Thyroid gland (tissue), 4 donors: ENCODE data around the gene RAN. TPM values are rescaled to one million over a fixed set of nuclear protein-coding genes. Genes with fewer than 3 reads are reported as not detected.
A peak's percentile ranks its signal among the peaks of the same experiment; 100 is the strongest.

Experiments
- DNase-seq, 2 donors: peaks; one replicate each; pipeline ENCODE4 v3.0.0-alpha.2; 2019
- H3K27ac ChIP-seq, 3 donors: fragments of 200-600 bp; sonication (generic); 1 replicate in 2 of 3; 2 replicates in 1 of 3; pipeline ENCODE4 v1.5.1; 2016 to 2019; ENCODE audit warnings: mild to moderate bottlenecking in 1 of 3, moderate library complexity in 1 of 3
- H3K27me3 ChIP-seq: fragments of 200-600 bp; sonication (generic); one replicate; pipeline ENCODE4 v1.5.1; 2019
- H3K36me3 ChIP-seq, 2 donors: fragments of 200-600 bp; sonication (generic); one replicate each; pipeline ENCODE4 v1.5.1; 2016 to 2019
- H3K4me1 ChIP-seq, 2 donors: fragments of 200-600 bp; sonication (generic); one replicate each; pipeline ENCODE4 v1.5.1; 2017 to 2019
- H3K4me3 ChIP-seq, 3 donors: fragments of 200-600 bp; sonication (generic); replicated peaks in 1 of 3; 1 replicate in 2 of 3; 2 replicates in 1 of 3; pipeline ENCODE4 v1.5.1; 2016; ENCODE audit warnings: mild to moderate bottlenecking in 1 of 3
- H3K9me3 ChIP-seq: fragments of 200-600 bp; sonication (generic); one replicate; pipeline ENCODE4 v1.5.1; 2017
- POLR2A ChIP-seq, 2 donors: fragments of 450-650 bp; IDR thresholded peaks; one replicate each; pipeline ENCODE4 v1.6.1; 2017; ENCODE audit warnings: antibody characterized with exemption in 2 of 2, mild to moderate bottlenecking in 2 of 2, moderate library complexity in 1 of 2
- WGBS, 2 donors: methylation state at CpG; one replicate each; pipeline ENCODE4 v1.1.5; 2017; 5-methylcytosine and 5-hydroxymethylcytosine counted together
- intact Hi-C: fragments of 100-400 bp; cut with DNase I; formaldehyde crosslinking; loops from one replicate; pipeline ENCODE4 v1.15.1; 2023
- total RNA-seq, 4 donors: library from RNA; depleted of rRNA; stranded (reverse); fragments of >200 nt; gene quantifications; one replicate each; pipeline ENCODE4 v1.2.3, GENCODE V29; 2016
- TF ChIP-seq, protein P1 (sequence below), 6 experiments: fragments of 200-600 bp in 3 of 6; fragments of 450-650 bp in 3 of 6; sonication (generic) in 3 of 6; IDR thresholded peaks; one replicate each; pipeline ENCODE4 v1.5.1; 2016 to 2019; ENCODE audit warnings: antibody characterized with exemption in 6 of 6, mild to moderate bottlenecking in 2 of 6, inconsistent platforms in 1 of 6, moderate library complexity in 1 of 6

The RAN gene
- total RNA-seq, 4 donors from 2014 or later, result 123 to 169 (median 142) TPM

DNA sequence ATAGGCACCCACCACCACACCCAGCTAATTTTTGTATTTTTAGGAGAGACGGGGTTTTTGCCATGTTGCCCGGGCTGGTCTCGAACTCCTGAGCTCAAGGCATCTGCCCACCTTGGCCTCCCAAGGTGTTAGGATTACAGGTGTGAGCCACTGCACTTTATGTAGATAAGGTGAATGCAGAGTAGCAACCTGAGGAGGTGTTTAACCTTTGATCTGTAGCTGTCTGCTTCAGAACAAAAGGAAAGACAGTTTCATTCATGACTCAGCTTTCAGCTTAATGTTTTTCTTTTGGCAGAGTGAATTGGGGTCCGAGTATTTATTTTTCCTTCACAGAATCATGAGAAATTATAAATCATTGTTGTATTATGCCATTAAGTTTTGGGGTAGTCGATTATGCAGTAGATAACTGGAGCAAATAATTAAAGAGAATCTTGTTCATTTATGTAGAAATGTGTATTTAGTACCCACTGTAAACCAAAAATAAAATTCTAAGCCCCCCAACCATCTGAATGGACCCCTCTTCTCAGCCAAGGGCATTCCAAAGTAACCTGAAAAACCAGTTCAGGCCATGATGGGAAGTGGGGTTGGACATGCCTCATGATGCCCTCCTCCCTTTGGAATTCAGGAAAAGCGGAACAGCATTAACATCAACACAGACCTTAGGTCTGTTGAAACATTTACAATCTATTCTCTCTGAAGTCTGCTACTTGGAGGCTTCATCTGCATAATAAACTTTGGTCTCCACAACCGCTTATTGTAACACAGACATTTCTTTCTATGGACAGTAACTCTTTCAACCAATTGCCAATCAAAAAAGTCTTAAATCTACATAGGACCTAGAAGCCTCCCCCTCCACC, 22.1 kb upstream of the RAN start:
- peak overlapping the region; percentile 75 to 90 (median 84) for H3K27ac ChIP-seq
- intact Hi-C loops, result no loop called here
- 36 to 41% methylated on average over 7 of the region's 7 CpGs for WGBS, 2 donors
- no peaks in the 10 kb centered on the region for H3K27me3 ChIP-seq
- no peaks in the 10 kb centered on the region for H3K36me3 ChIP-seq
- no peaks in the 10 kb centered on the region for H3K9me3 ChIP-seq
- no peak overlapping the region for H3K4me3 ChIP-seq
- TF ChIP-seq, protein P1, sequence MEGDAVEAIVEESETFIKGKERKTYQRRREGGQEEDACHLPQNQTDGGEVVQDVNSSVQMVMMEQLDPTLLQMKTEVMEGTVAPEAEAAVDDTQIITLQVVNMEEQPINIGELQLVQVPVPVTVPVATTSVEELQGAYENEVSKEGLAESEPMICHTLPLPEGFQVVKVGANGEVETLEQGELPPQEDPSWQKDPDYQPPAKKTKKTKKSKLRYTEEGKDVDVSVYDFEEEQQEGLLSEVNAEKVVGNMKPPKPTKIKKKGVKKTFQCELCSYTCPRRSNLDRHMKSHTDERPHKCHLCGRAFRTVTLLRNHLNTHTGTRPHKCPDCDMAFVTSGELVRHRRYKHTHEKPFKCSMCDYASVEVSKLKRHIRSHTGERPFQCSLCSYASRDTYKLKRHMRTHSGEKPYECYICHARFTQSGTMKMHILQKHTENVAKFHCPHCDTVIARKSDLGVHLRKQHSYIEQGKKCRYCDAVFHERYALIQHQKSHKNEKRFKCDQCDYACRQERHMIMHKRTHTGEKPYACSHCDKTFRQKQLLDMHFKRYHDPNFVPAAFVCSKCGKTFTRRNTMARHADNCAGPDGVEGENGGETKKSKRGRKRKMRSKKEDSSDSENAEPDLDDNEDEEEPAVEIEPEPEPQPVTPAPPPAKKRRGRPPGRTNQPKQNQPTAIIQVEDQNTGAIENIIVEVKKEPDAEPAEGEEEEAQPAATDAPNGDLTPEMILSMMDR (IDR thresholded peaks at IDR 0.05), result no peak
- H3K4me1 ChIP-seq, result peaks cover 12 to 23% of the 10 kb centered on the region in 2 donors
- peak; percentile 62 to 63 for DNase-seq

DNA sequence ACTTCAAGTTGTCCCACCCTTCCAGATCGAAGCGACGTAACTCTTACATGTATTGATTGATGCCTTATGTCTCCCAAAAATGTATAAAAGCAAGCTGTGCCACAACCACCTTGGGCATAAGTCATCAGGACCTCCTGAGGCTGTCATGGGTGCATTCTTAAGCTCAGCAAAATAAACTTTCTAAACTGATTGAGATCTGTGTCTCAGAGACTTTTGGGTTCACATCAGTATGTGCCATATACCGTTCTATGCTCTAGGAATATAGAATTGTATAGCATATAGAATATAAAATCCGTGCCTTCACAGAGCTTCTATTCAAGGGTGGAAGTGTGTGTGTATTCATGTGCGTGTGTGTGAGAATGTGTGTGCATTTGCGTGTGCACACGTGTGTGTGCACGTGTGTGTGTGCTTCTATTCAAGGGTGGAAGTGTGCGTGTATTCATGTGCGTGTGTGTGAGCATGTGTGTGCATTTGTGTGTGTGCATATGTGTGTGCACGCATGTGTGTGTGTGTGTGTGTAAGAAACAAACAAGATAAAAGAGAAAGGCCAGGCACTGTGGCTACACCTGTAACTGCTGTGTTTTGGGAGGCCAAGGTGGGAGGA, 21.3 kb upstream of the RAN start:
- Histone ChIP-seq H3K27ac (peak overlapping the region; percentile 75 to 90 (median 84)), H3K4me1 (peaks cover 12 to 23% of the 10 kb centered on the region in 2 donors), H3K4me3 (no peak overlapping the region), H3K27me3 (no peaks in the 10 kb centered on the region), H3K9me3 (no peaks in the 10 kb centered on the region), H3K36me3 (no peaks in the 10 kb centered on the region)
- intact Hi-C loops, result no loop called here
- DNase-seq, result no peak
- TF ChIP-seq, protein P1 (IDR thresholded peaks at IDR 0.05), result no peak
- TF ChIP-seq POLR2A (IDR thresholded peaks at IDR 0.05), result no peak
- 70 to 71% methylated on average over 12 of the region's 12 CpGs for WGBS, 2 donors

DNA sequence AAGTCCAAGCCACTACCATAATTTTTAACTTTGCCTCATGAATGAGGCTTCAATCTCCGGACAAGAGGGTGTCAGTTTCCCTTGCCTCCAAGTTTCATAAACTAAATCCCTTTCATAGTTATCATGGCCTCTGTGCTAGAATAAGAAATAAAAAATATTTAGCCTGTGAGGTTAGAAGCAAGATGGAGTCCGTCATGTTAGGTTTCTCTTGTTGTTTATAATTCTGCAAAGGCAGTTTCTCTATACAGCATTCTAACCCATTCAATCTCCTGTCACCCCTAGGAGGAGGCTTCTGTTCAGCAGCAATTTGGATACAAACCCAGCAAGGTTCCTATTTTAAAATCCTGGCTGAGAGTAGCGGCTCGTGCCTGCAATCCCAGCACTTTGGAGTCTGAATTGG, 15.8 kb upstream of the RAN start:
- Histone ChIP-seq H3K27me3 (no peaks in the 10 kb centered on the region), H3K9me3 (no peaks in the 10 kb centered on the region), H3K27ac (no peak overlapping the region), H3K36me3 (no peaks in the 10 kb centered on the region), H3K4me3 (no peak overlapping the region), H3K4me1 (no peaks in the 10 kb centered on the region)
- intact Hi-C loops, result no loop called here
- DNase-seq, result no peak
- WGBS, 2 donors, result 92 to 94% methylated on average over 4 of the region's 4 CpGs
- TF ChIP-seq, protein P1 (IDR thresholded peaks at IDR 0.05), result no peak
- TF ChIP-seq POLR2A (IDR thresholded peaks at IDR 0.05), result no peak

DNA sequence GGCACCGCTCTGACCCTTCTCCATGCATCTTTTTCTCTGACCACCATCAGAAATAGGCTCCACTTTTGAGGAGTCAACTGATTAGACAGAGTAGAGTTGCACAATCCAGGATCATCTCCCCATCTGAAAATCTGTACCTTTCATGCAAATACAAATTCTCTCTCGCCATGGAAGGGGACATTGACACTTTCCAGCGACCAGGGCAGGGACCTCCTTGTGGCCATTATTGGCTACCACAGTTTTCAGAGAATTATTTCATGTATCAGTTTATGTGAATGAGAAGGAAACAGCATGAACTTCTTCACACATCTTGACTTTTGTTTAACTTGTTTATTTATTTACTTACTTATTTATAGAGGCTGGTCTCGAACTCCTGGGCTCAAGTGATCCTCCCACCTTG, 13.8 kb upstream of the RAN start:
- no peak for TF ChIP-seq POLR2A (IDR thresholded peaks at IDR 0.05)
- TF ChIP-seq, protein P1 (IDR thresholded peaks at IDR 0.05), result no peak
- DNase-seq, result no peak
- WGBS, 2 donors, result 86 to 93% methylated on average over 4 of the region's 4 CpGs
- Histone ChIP-seq H3K27ac (no peak overlapping the region), H3K4me1 (no peaks in the 10 kb centered on the region), H3K9me3 (no peaks in the 10 kb centered on the region), H3K4me3 (no peak overlapping the region), H3K27me3 (no peaks in the 10 kb centered on the region), H3K36me3 (no peaks in the 10 kb centered on the region)
- intact Hi-C loops, result no loop called here

DNA sequence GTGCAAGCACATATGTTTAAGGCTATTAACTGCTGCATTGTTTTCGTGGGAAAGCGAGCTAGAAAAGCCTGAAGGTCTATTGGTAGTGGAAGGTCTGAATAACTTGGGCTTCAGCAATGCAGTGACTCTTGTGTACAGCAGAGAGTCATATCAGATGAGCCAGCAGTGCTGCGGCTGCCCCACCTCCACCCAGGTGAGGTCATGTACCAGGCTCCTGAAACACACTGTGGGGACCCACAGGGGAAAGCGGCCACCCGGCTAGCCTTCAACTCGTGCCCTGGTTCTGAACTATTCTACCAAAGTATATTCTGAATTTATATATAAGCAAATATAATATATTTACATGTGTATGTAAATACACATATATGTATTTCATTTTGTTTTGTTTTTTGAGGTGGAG, 12.7 kb upstream of the RAN start:
- TF ChIP-seq, protein P1 (IDR thresholded peaks at IDR 0.05), result no peak
- TF ChIP-seq POLR2A (IDR thresholded peaks at IDR 0.05), result no peak
- WGBS, 2 donors, result 91 to 98% methylated on average over 6 of the region's 6 CpGs
- Histone ChIP-seq H3K9me3 (no peaks in the 10 kb centered on the region), H3K4me3 (no peak overlapping the region), H3K27ac (no peak overlapping the region), H3K36me3 (no peaks in the 10 kb centered on the region), H3K4me1 (no peaks in the 10 kb centered on the region), H3K27me3 (no peaks in the 10 kb centered on the region)
- no peak for DNase-seq
- intact Hi-C loops, result no loop called here
